GM13976 (cell line): Measurements from ENCODE around the gene KCNC2.

ENCODE experiments used
- DNase-seq: peaks from one replicate; pipeline ENCODE4 v3.0.0; 2012; ENCODE audit warnings: low spot score
- in situ Hi-C: fragments of 300-500 bp; cut with MboI; formaldehyde crosslinking; loops from one replicate; pipeline ENCODE4 v1.12.0; 2022; ENCODE audit warnings: low sequenced_read_pairs, mixed read lengths, inconsistent platforms; ENCODE audit not compliant: unreplicated experiment
- TF ChIP-seq, protein P1 (sequence below): IDR thresholded peaks from 2 replicates; pipeline ENCODE4 v1.5.1; 2012; ENCODE audit warnings: borderline replicate concordance, mild to moderate bottlenecking; ENCODE audit not compliant: insufficient read depth; ENCODE audit errors: extremely low read depth, missing control alignments, control extremely low read depth

KCNC2 gene

DNA sequence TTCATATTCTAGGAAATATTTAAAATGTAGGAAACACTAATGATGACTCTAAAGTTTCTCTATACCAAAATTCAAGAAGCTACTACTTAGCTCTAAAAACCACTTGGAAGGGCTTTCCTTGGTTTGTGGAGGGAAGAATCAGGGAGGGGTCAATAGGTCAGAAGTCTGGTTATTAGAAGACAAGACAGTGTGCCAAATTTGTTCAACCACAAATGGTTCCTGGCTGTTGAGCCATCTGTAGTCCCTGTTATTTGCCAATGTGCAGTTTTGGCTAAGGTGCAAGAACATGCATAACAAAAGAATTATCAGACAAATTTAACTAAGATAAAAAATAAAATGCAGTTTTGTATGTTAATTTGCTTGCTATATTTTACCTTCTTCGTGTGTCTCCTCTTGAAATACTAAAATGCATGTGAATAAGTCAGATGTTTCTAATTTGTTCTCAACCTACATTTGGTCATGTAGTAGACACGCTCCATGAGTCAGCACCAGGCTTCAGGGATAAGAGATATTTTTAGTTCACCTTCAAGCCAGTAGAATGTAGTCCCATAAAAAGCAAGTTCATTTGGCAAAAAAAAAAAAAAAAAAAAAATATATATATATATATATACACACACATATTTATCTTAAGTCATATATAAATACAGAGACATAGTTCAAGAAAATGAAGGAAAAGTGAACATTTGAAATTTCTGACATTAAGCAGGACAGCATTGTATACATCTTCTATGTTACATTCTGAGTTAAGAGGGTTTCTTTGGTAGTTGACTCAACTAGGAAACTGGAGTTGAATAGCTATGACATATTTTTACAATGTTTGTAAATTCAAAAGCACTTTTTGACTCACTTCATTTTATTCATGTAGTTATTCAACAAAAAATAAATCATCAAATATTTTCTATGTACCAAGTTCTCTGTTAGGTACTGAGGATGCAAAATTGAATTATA lies 123.3 kb downstream of the KCNC2 start:
- no peak for DNase-seq

GRCh38 chr12:75081305-75081704 lies 128.3 kb downstream of the KCNC2 start:
- in situ Hi-C loops = no loop called here
- DNase-seq = no peak
- TF ChIP-seq, protein P1, sequence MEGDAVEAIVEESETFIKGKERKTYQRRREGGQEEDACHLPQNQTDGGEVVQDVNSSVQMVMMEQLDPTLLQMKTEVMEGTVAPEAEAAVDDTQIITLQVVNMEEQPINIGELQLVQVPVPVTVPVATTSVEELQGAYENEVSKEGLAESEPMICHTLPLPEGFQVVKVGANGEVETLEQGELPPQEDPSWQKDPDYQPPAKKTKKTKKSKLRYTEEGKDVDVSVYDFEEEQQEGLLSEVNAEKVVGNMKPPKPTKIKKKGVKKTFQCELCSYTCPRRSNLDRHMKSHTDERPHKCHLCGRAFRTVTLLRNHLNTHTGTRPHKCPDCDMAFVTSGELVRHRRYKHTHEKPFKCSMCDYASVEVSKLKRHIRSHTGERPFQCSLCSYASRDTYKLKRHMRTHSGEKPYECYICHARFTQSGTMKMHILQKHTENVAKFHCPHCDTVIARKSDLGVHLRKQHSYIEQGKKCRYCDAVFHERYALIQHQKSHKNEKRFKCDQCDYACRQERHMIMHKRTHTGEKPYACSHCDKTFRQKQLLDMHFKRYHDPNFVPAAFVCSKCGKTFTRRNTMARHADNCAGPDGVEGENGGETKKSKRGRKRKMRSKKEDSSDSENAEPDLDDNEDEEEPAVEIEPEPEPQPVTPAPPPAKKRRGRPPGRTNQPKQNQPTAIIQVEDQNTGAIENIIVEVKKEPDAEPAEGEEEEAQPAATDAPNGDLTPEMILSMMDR = no peak

More for the DNA sequence above, 123.3 kb downstream of the KCNC2 start:
- TF ChIP-seq, protein P1 = no peak
- in situ Hi-C loops = no loop called here

DNA sequence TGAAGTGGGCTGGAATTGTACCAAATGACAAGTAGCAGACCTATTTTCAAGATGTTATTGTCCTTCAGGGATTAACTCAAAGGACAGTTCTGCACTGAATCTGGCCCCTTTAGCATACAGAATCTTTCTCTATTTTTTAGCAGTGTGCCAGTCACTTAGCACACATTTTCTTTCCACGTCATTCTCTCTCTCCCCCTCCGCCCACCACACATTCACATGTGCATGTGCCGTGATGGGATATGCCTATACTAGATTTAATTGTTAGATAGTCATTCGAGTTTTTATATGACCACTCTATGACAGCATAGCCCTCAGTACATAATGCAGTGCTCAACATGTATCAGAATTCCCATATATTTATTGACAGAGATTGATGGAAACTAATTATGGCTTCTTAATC lies 129.1 kb downstream of the KCNC2 start:
- in situ Hi-C loops = no loop called here
- TF ChIP-seq, protein P1 = no peak

GRCh38 chr12:75065482-75065881 lies 144.2 kb downstream of the KCNC2 start:
- DNase-seq = no peak
- in situ Hi-C loops = no loop called here
- TF ChIP-seq, protein P1 = no peak

More for the DNA sequence above, 129.1 kb downstream of the KCNC2 start:
- no peak for DNase-seq

- DNase-seq = no peak
- in situ Hi-C loops = no loop called here
- TF ChIP-seq, protein P1 = no peak
Observed at GRCh38 chr12:75062691-75063090, 146.9 kb downstream of the KCNC2 start.

GRCh38 chr12:75058228-75058627 lies 151.4 kb downstream of the KCNC2 start:
- in situ Hi-C loops = no loop called here
- TF ChIP-seq, protein P1 = no peak
- DNase-seq = no peak
